ENCODE results near the gene FAM131B. TPM values are rescaled to one million over a fixed set of nuclear protein-coding genes. Genes with fewer than 3 reads are reported as not detected.

FAM131B gene
- total RNA-seq, 1 donor, result 1.4 TPM

- DNase-seq (ENCODE audit: insufficient read length, low spot score, missing footprints), result peak; percentile 65
Observed at GRCh38 chr7:143325240-143325639, 37.3 kb downstream of the FAM131B start.

DNA sequence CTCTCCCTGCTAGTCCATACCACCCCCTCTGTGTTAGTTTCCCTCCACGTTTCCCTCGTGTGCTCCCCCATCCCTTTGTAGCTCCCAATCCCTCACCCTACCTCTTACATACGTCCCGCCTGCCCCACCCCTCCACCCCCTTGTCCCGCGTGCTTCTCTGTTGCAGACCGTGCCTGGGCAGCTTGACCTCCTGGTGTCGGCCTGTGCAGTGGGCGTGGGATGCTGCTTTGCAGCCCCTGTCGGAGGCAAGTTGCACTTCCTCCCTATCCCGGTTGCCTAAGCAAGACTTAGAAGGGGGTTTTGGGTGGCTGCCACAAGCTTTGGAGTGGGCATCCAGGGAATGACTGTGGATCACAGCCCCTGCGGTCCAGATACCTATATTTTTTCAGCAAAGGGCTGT lies 38.9 kb downstream of the FAM131B start:
- Histone ChIP-seq H3K4me2 (ENCODE audit: insufficient read depth, low read length) (no peak overlapping the region), H3K27ac (ENCODE audit: low read depth, low read length) (no peak overlapping the region), H3K4me3 (ENCODE audit: insufficient read depth, low read length) (no peak overlapping the region), H3K4me1 (ENCODE audit: insufficient read depth, low read length) (peaks cover 14% of the 10 kb centered on the region), H3K36me3 (ENCODE audit: insufficient read depth, low read length) (no peaks in the 10 kb centered on the region), H3K79me2 (ENCODE audit: insufficient read depth, low read length) (no peaks in the 10 kb centered on the region), H3K27me3 (ENCODE audit: insufficient read depth, low read length) (no peaks in the 10 kb centered on the region), H2AFZ (ENCODE audit: low read length) (no peak overlapping the region), H3K9me3 (ENCODE audit: low read depth, low read length) (no peaks in the 10 kb centered on the region), H4K20me1 (ENCODE audit: insufficient read depth, low read length) (no peaks in the 10 kb centered on the region)
- DNase-seq (ENCODE audit: insufficient read length, low spot score, missing footprints), result no peak
- TF ChIP-seq, protein P1, sequence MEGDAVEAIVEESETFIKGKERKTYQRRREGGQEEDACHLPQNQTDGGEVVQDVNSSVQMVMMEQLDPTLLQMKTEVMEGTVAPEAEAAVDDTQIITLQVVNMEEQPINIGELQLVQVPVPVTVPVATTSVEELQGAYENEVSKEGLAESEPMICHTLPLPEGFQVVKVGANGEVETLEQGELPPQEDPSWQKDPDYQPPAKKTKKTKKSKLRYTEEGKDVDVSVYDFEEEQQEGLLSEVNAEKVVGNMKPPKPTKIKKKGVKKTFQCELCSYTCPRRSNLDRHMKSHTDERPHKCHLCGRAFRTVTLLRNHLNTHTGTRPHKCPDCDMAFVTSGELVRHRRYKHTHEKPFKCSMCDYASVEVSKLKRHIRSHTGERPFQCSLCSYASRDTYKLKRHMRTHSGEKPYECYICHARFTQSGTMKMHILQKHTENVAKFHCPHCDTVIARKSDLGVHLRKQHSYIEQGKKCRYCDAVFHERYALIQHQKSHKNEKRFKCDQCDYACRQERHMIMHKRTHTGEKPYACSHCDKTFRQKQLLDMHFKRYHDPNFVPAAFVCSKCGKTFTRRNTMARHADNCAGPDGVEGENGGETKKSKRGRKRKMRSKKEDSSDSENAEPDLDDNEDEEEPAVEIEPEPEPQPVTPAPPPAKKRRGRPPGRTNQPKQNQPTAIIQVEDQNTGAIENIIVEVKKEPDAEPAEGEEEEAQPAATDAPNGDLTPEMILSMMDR (IDR thresholded peaks at IDR 0.05; ENCODE audit: extremely low read depth, low read depth, low read length), result no peak

More at GRCh38 chr7:143325240-143325639, 37.3 kb downstream of the FAM131B start:
- no peaks in the 10 kb centered on the region for H3K36me3 ChIP-seq (ENCODE audit: insufficient read depth, low read length)
- H3K79me2 ChIP-seq (ENCODE audit: insufficient read depth, low read length), result no peaks in the 10 kb centered on the region
- TF ChIP-seq, protein P1 (IDR thresholded peaks at IDR 0.05; ENCODE audit: extremely low read depth, low read depth, low read length), result no peak
- H2AFZ ChIP-seq (ENCODE audit: low read length), result no peak overlapping the region
- no peak overlapping the region for H3K27ac ChIP-seq (ENCODE audit: low read depth, low read length)
- no peaks in the 10 kb centered on the region for H3K9me3 ChIP-seq (ENCODE audit: low read depth, low read length)
- no peak overlapping the region for H3K4me3 ChIP-seq (ENCODE audit: insufficient read depth, low read length)
- no peaks in the 10 kb centered on the region for H3K27me3 ChIP-seq (ENCODE audit: insufficient read depth, low read length)
- peaks cover 6% of the 10 kb centered on the region for H3K4me1 ChIP-seq (ENCODE audit: insufficient read depth, low read length)
- no peaks in the 10 kb centered on the region for H4K20me1 ChIP-seq (ENCODE audit: insufficient read depth, low read length)
- H3K4me2 ChIP-seq (ENCODE audit: insufficient read depth, low read length), result no peak overlapping the region

- Histone ChIP-seq H3K36me3 (ENCODE audit: insufficient read depth, low read length) (no peaks in the 10 kb centered on the region), H3K9me3 (ENCODE audit: low read depth, low read length) (no peaks in the 10 kb centered on the region), H3K4me2 (ENCODE audit: insufficient read depth, low read length) (no peak overlapping the region), H3K27me3 (ENCODE audit: insufficient read depth, low read length) (no peaks in the 10 kb centered on the region), H4K20me1 (ENCODE audit: insufficient read depth, low read length) (no peaks in the 10 kb centered on the region), H3K27ac (ENCODE audit: low read depth, low read length) (no peak overlapping the region), H3K4me1 (ENCODE audit: insufficient read depth, low read length) (peaks cover 18% of the 10 kb centered on the region), H3K4me3 (ENCODE audit: insufficient read depth, low read length) (no peak overlapping the region), H3K79me2 (ENCODE audit: insufficient read depth, low read length) (no peaks in the 10 kb centered on the region), H2AFZ (ENCODE audit: low read length) (no peak overlapping the region)
- peak; percentile 49 for DNase-seq (ENCODE audit: insufficient read length, low spot score, missing footprints)
- TF ChIP-seq, protein P1 (IDR thresholded peaks at IDR 0.05; ENCODE audit: extremely low read depth, low read depth, low read length), result no peak
Observed at GRCh38 chr7:143322760-143323633, 39.5 kb downstream of the FAM131B start.

GRCh38 chr7:143321734-143322133 lies 40.8 kb downstream of the FAM131B start:
- Histone ChIP-seq H3K27ac (ENCODE audit: low read depth, low read length) (no peak overlapping the region), H3K9me3 (ENCODE audit: low read depth, low read length) (no peaks in the 10 kb centered on the region), H3K4me1 (ENCODE audit: insufficient read depth, low read length) (peaks cover 18% of the 10 kb centered on the region), H2AFZ (ENCODE audit: low read length) (no peak overlapping the region), H3K4me2 (ENCODE audit: insufficient read depth, low read length) (no peak overlapping the region), H3K4me3 (ENCODE audit: insufficient read depth, low read length) (no peak overlapping the region), H3K27me3 (ENCODE audit: insufficient read depth, low read length) (no peaks in the 10 kb centered on the region), H3K79me2 (ENCODE audit: insufficient read depth, low read length) (no peaks in the 10 kb centered on the region), H4K20me1 (ENCODE audit: insufficient read depth, low read length) (no peaks in the 10 kb centered on the region), H3K36me3 (ENCODE audit: insufficient read depth, low read length) (no peaks in the 10 kb centered on the region)
- DNase-seq (ENCODE audit: insufficient read length, low spot score, missing footprints), result no peak
- TF ChIP-seq, protein P1 (IDR thresholded peaks at IDR 0.05; ENCODE audit: extremely low read depth, low read depth, low read length), result peak; percentile 23

Measured in osteoblast (primary cell).